ENCODE results near the gene BRME1. TPM values are rescaled to one million over a fixed set of nuclear protein-coding genes. Genes with fewer than 3 reads are reported as not detected.
A peak's percentile ranks its signal among the peaks of the same experiment; 100 is the strongest.

Gene BRME1
- total RNA-seq, 2 donors from 2014 or later: 7.9 to 9.1 TPM

DNA sequence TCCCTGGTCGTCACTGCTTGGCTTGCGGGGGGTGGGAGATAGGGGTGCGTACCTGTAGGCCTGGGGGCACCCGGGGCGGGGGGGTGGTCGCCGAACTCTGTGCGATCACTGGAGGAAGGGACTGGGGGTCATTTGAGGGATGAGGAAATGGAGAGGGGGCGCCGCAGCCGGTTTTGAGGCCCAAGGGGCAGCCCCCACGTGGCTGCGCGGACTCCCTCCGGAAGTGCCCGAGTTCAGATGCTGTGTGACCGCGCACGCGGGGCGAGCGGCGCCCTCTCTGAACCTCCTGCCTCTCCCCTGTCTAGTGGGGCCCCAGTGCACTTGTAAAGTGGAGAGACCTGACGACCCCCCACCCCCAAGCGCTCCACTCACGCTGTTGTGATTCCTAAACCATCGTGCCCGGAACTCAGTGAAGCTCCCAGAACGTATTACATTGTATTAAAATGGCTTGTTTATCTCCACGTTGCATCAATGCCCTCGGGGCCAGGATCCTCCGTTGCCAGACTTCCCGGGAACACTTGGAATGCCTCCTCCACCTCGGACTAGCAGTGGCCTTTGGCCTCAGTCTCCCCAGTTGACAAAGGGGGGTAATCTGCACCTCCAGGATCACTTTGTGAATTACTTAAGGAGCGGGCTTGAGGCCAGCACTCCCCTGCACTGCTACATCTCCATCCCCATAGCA, 31.9 kb downstream of the BRME1 start:
- ATAC-seq (no peak), DNase-seq (no peak)
- intact Hi-C loops (cut with DNase I, micrococcal nuclease): loop anchor here (10.0 kb wide), 2 partner anchors 201 to 279 kb away; partner anchors contain the start of gene MISP3 (in 1 of the 2)

DNA sequence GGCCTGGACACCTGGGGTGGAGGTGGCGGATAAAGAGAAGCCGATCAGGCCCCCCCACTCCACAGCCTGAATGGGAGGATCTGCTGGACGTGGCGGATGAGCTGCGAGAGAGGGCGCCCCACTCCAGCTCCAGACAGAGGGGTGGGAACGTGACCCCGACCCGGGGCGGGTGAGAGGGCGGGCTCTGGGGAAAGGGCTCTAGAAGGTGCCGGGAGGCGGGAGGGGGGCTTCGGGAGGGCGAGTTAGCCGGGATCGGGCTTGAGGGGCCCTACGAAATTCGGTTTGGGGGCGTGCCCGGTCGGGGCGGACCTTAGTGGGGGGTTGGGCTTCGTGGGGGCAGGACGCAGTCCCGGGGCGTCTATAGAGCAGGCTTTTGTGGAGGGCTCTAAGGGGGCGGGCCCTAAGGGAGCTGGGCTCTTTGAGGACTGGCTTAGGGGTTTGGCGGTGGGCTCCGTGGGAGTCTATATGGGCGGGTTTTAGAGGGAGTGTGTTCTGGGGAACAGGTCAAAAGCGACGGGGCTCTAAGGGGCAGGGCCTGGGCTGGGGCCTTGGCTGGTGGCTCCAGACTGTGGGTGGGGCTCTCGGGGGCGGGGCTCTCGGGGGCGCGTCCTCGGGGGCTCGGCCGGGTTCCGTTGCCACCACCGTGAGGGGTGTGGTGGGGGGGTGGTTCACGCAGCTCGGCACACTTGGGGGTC, 33.1 kb downstream of the BRME1 start:
- DNase-seq: peak in 1 of 2 donors; percentile 66
- intact Hi-C loops (cut with DNase I, micrococcal nuclease): loop anchor here (10.0 kb wide), 2 partner anchors 202 to 278 kb away; partner anchors contain the start of gene MISP3 (in 1 of the 2)
- ATAC-seq: peak; percentile 77

DNA sequence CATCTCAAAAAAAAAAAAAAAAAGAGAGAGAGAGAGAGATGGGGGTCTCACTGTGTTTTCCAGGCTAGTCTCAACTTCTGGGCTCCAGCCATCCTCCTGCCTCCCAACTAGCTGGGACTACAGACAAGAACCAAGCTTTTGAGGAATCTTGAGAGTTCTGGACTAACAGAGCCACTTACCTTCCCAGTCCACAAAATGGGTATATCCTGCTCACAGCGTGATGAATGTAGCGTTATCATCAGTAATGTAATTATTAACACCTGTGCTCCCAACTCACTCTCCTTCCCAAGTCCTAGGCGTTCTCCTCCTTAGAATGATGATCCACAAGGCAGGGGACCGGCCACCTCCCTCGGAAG, 33.6 kb downstream of the BRME1 start:
- no peak for ATAC-seq
- intact Hi-C loops (cut with DNase I, micrococcal nuclease): loop anchor here (10.0 kb wide), 2 partner anchors 202 to 278 kb away; partner anchors contain the start of gene MISP3 (in 1 of the 2)
- no peak for DNase-seq

DNA sequence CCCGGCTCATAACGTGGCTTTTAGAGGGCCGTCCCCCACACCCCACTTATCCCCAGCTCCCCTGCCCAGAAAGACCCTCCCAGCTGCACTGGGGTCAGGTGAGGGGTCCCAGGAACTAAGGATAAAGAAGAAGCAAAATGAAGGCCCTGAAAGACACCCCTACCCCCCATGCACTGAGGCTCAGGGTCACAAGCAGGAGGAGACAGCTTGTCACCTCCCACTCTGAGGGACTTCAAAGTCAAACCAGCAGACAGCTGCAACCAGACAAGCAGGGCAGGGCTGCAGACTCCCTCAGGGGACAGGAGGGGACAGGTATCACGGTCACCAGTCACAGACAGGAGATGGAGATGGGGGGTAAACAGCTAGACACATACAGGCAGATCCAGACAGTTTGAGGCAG, 35.0 kb downstream of the BRME1 start:
- intact Hi-C loops (cut with DNase I, micrococcal nuclease): loop anchor here (10.0 kb wide), 2 partner anchors 204 to 276 kb away; partner anchors contain the start of gene MISP3 (in 1 of the 2)
- no peak for ATAC-seq
- no peak for DNase-seq

DNA sequence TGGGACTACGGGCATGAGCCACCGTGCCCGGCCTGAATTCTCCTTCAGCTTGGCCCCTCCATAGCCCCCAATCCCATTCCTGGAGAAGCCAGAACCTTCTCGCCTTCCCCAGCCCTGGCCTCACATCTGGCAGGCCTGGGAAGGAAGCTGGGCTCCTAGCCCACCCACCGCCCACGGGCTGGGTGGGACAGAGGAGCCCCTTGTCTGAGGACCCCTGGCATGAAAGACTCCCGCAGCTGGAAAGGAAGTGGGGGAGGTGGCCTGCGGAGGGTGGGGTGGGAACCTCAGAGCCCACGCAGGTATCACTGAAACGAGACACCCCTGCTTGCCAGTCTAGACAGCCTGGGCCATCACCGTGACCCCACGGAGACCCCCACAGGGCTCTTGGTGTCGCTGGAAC, 36.6 kb downstream of the BRME1 start:
- intact Hi-C loops (cut with DNase I, micrococcal nuclease): loop anchor here in 1 of 2 donors (10.0 kb wide), 1 partner anchor 84 kb away; no protein-coding TSS in a partner anchor
- DNase-seq: no peak

DNA sequence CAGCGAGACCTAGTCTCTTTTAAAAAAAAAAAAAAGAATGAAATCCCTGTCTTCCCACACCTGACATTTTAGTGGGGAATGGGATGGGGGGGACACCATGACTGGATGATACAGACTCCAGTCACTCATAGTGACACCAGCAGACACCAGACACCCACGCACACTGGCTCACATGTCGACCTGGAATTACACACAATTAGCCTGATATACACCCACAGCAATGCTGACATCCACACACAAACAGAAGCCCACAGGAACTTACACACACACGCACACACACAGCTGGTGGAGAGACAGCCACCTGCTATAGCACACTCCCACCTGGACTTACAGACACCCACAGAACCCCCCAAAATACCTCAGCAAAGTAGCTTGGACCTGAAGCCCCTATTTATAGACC, 37.3 kb downstream of the BRME1 start:
- intact Hi-C loops (cut with DNase I, micrococcal nuclease): loop anchor here in 1 of 2 donors (10.0 kb wide), 1 partner anchor 84 kb away; no protein-coding TSS in a partner anchor
- ATAC-seq: no peak
- no peak for DNase-seq

More for the DNA sequence above, 36.6 kb downstream of the BRME1 start:
- ATAC-seq: no peak

DNA sequence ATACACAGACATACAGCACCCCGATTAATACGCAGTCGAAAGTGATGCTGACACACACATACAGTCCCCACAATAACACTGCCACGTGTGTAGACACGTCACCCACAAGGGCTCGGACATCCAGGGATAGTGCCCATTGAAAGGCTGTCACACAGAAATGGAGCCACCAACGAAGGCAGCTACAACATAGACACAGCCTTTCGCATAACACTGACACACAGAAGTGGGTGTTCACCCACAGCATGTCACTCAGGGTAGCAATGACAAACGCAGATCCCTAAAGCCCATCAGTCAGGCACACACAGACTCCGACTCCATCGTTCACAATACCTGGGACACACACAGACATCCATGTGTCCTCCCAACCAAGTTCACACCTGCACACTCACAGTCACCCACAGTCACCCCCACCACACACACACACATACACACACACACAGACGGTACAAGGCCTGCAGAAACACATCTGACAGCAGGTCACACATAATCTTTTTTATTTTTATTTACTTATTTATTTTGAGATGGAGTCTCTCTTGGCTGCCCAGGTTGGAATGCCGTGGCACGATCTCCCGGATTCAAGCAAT, 39.4 kb downstream of the BRME1 start:
- intact Hi-C loops (cut with DNase I, micrococcal nuclease): loop anchor here in 1 of 2 donors (10.0 kb wide), 1 partner anchor 82 kb away; no protein-coding TSS in a partner anchor
- ATAC-seq (no peak), DNase-seq (no peak)

DNA sequence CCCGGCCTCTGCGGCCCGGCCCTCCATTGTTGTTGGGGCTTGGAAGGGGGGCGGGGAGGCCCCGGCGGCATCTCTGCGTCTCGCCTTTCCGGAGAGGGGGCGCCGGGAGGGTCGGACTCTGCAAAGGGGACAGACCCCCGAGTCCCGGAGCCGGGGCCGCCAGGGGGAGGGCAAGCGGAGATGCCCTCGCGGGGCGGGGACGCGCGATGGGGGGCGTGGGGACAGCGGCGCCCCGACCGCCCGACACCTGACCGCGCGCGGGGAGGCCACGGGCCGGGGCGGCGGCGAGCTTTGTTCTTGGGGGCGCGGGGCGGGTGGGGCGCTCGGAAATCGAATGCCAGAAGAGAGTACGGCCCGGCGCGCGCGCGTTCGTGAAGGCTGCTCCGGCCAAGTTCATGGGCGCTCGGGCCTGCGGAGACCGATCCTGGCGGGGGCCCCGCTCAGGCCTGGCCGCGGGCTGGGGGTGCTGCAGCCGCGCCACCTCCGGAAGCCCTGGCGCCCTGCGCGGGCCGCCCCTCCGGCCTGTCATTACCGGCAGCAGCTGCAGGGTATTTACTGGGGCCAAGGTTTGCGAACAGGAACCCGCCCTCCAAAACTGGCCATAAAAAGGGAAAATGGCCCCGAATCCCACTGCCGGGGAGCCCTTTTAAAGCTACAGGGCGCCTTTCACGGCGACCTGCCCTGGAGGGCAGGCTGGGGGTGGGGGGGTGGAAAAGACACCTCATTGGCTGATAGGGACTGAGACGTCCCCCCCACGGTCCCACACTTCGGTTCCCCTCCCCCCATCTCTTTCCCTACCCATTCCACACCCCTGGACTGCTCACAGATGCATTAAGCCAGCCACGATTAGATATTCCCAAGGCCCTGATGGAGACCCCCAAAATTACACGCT, 40.1 kb downstream of the BRME1 start:
- DNase-seq (peak in 1 of 2 donors; percentile 49), ATAC-seq (peak; percentile 29)
- intact Hi-C loops (cut with DNase I, micrococcal nuclease): loop anchor here in 1 of 2 donors (10.0 kb wide), 1 partner anchor 81 kb away; no protein-coding TSS in a partner anchor

DNA sequence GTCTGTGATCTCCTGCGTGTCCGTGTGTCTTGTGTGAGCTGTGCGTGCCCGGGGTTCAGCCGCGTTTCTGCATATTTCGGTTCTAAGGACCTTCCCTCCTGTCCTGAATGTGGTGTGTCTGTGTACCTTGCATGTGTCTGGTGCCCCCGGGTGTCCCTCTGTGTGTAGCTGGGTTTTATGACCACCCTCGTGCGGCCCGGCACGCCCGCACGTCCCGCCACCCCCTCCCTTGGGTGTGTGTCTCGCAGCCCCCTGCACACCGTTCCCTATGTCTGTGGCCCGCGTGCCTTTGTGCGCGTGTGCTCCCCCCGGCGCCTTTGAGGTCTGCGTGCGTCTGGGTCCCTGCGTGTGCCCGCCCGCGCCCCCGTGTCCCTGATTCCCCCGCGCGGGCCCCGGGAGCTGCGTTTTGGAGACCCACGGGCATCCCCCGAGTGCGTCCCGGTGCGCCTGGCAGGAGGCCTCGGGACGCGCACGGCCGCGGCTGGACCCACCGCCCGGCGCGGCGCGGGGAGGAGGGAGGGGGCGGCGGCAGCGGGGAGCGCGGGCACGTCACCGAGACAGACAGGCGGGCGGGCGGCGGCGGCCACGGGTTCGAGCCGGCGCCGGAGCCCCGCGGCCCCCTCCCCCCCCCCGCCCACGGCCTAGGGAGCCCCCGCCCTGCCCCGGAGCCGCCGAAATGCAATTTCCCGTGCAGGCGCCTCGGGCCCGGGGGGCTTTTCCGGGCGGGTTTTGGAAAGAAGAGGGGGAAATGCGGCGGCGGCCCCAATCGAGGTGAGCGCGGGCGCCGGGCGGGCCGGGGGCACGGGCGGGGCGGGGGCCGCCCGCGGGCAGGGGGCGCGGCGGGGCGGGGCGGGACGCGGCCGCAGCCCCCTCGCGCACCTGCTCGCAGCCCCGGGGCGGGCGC, 41.0 kb downstream of the BRME1 start:
- no peak for DNase-seq
- intact Hi-C loops (cut with DNase I, micrococcal nuclease): loop anchor here (5.0 to 10.0 kb wide), 2 partner anchors 78 to 80 kb away; no protein-coding TSS in a partner anchor
- no peak for ATAC-seq

DNA sequence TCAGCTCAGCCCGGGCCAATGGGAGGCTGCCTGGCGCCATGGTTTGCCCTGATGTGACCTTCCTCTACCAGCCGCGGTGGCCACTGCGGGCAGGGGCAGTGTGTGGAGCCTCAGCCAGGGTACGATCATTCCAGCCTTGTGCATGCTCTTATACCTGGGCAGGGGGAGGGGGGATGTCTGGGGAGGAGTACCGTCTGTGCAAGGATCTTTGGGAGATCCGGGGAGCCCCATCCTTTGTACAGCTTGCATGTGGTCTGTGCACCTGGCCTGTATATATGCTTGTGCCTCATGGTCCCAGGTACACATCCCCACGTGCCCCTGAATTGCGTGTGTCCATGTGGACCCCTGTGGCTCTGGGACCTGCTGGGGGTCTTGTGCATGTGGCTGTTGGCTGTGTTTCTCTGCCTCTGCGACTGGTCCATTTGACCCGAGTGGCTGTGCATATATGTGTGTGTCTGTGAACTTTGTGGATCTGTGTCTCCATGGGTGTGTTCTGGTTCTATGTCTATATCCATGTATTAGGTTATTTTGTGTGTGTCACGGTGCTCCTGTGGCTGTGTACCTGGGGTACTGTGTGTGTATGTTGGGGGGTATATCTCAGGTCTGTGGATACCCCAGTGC, 41.8 kb downstream of the BRME1 start:
- intact Hi-C loops (cut with DNase I, micrococcal nuclease): loop anchor here (5.0 to 10.0 kb wide), 2 partner anchors 77 to 79 kb away; no protein-coding TSS in a partner anchor
- DNase-seq (no peak), ATAC-seq (no peak)

DNA sequence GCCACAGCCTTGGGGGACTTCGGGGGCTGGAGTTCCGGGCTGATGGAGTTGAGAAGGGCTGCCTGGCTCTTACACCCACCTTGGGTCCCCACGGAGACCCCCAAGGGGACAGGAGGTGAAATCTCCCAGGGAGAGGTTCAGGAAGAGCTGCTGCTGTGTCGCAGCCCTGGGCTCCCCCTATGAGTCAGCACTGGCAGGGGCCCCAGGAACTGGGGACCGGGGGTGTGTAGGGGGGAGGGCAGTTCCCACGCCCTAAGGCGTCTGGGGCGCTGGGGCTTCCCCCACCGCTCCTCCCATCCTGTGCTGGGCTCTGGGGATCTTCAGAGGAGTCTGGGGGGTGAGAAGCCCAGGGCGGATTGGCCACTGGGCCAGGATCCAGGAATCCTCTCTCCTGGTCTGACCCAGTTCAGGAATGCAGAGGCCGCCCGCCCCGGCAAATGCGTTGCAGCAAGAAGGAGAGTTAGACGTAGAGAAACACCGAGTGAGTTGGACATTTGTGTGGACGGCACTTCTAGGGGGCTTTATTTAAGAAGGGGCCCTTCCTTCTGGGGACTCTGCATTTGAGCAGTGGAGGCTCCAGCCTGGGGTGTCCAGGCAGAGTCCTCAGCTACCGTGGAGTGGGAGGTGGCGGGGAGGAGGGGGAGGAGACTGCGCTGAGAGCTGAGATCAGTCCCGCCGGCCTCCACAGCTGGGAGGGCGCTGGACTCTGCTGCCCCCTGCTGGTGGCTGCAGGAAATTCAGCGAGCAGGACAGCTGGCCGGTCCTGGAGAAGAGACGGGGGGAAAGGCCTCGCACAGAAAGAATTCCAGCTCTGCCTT, 44.0 kb downstream of the BRME1 start:
- peak; percentile 92 to 94 for DNase-seq
- intact Hi-C loops (cut with DNase I, micrococcal nuclease): loop anchor here (5.0 to 10.0 kb wide), 2 partner anchors 75 to 77 kb away; no protein-coding TSS in a partner anchor
- ATAC-seq: peak; percentile 87

DNA sequence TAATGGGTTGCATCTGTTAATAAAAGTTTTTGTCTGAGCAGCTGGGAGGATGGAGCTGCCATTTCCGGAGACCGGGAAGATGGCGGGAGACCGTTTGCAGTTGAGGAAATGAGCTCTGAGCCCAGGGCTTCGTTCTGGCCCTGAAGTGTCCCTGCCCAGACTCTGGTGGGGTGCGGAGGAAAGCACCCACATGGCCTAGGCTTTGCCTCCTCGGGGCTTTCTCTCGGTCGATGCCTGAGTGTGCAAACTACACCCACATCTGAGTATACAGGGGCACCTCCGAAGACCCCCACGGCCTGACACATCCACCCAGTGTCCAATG, 44.6 kb downstream of the BRME1 start:
- ATAC-seq (no peak), DNase-seq (no peak)
- intact Hi-C loops (cut with DNase I, micrococcal nuclease): loop anchor here (5.0 to 10.0 kb wide), 2 partner anchors 74 to 77 kb away; no protein-coding TSS in a partner anchor

DNA sequence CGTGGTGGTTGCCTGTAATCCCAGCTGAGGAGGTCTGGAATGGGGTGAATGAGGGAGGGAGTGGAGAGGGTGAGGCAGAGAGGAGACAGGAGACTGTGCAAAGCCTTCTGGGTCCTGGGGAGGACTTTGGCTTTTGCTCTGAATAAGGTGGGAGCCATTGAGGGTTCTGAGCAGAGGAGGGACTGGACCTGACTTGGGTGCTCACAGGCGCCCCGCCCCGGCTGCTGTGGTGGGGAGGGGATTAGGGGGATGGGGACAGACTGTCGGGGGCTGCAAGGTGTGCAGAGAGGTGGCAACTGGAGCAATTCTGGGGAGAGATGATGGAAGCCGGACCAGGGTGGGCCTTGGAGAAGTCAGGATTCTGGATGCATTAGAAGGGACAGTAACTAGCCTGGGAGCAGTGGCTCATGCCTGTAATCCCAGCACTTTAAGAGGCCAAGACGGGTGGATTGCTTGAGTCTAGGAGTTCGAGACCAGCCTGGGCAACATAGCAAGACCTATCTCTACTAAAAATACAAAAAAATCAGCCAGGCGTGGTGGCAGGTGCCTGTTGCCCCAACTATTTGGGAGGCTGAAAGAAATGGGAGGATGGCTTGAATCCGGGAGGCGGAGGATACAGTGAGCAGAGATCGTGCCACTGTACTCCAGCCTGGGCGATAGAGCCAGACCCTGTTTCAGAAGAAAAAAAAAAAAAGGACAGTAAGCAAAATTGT, 45.1 kb downstream of the BRME1 start:
- ATAC-seq (no peak), DNase-seq (no peak)
- intact Hi-C loops (cut with DNase I, micrococcal nuclease): loop anchor here (5.0 to 10.0 kb wide), 2 partner anchors 74 to 76 kb away; no protein-coding TSS in a partner anchor

DNA sequence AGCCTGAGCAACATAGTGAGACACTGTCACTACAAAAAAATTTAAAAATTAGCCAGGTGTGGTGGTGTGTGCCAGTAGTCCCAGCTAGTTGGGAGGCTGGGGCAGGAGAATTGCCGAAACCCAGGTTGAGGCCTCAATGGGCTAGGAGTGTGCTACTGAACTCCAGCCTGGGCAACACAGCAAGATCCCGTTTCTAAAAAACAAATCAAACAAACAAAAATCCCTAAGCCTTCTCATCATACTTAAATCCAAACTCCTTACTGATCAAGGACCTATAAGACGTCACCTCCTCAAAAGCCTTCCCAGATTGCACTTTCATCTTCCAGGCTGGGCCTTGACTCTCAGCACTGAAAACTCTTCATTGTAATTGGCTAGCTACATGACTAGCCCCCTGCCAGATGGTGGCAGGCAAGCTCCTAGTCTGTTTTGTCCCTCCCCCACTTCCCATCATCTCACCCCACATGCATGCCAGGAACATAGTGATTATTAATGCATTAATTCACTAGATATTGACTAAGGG, 46.5 kb downstream of the BRME1 start:
- DNase-seq (no peak), ATAC-seq (no peak)

DNA sequence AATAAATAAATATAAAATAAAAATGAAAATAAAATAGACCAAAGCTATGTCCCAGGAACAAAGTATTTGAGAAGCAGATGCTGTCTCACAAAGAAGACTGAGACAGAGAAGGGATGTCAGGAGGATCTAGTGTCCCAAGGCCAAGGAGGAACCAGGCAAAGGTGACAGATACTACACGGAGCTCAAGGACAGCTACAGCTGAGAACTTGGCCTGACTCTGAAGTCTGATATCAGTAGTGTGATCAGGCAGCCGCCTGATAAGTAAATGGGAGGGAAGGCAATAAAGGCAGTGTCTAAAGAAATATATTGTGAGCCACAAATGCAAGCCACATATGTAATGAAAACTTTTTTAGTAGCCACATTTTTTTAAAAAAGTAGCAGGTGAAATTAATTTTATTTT, 49.4 kb downstream of the BRME1 start:
- intact Hi-C loops (cut with DNase I, micrococcal nuclease): no loop called here
- DNase-seq (no peak), ATAC-seq (peak; percentile 75)

More for the DNA sequence above, 46.5 kb downstream of the BRME1 start:
- intact Hi-C loops (cut with DNase I, micrococcal nuclease): no loop called here
